HuH-7 (cell line): ENCODE measurements around the gene HPS1.
"Not testable (repeated sequence)": the region's sequence is repeated elsewhere in the genome, so short reads cannot be mapped to it uniquely, and the experiment has no call there.

ENCODE experiments used
- DNase-seq: peaks from one replicate; pipeline ENCODE4 v3.0.0; 2011; ENCODE audit warnings: low spot score

The HPS1 gene

GRCh38 chr10:98388101-98388655 is 58.6 kb downstream of the HPS1 start:
- DNase-seq, result peak; percentile 23

GRCh38 chr10:98384531-98385133 is 62.1 kb downstream of the HPS1 start:
- DNase-seq, result no peak

- DNase-seq, result no peak
Observed at GRCh38 chr10:98383869-98384268, 62.9 kb downstream of the HPS1 start.

GRCh38 chr10:98383134-98383667 is 63.5 kb downstream of the HPS1 start:
- not testable (repeated sequence) for DNase-seq

GRCh38 chr10:98382691-98383101 is 64.0 kb downstream of the HPS1 start:
- DNase-seq, result no peak

GRCh38 chr10:98380493-98381339 is 66.0 kb downstream of the HPS1 start:
- DNase-seq, result no peak

GRCh38 chr10:98378722-98379121 is 68.0 kb downstream of the HPS1 start:
- DNase-seq, result no peak

GRCh38 chr10:98377536-98377935 is 69.2 kb downstream of the HPS1 start:
- no peak for DNase-seq

GRCh38 chr10:98377001-98377400 is 69.7 kb downstream of the HPS1 start:
- no peak for DNase-seq

GRCh38 chr10:98376485-98376884 is 70.2 kb downstream of the HPS1 start:
- DNase-seq, result no peak

- no peak for DNase-seq
Observed at GRCh38 chr10:98374217-98374985, 72.3 kb downstream of the HPS1 start.

GRCh38 chr10:98373260-98374040 is 73.3 kb downstream of the HPS1 start:
- no peak for DNase-seq

GRCh38 chr10:98370831-98371820 is 75.6 kb downstream of the HPS1 start:
- DNase-seq, result no peak

GRCh38 chr10:98369801-98370200 is 76.9 kb downstream of the HPS1 start:
- no peak for DNase-seq

- DNase-seq, result no peak
Observed at GRCh38 chr10:98368644-98369043, 78.1 kb downstream of the HPS1 start.

- no peak for DNase-seq
Observed at GRCh38 chr10:98367604-98368451, 78.9 kb downstream of the HPS1 start.
